Measurements from ENCODE around the gene BET1. TPM values are rescaled to one million over a fixed set of nuclear protein-coding genes. Genes with fewer than 3 reads are reported as not detected.

The BET1 gene
- polyA plus RNA-seq, 1 of the 3 experiments (the other 2 are of a cell fraction), result 20.1 TPM

DNA sequence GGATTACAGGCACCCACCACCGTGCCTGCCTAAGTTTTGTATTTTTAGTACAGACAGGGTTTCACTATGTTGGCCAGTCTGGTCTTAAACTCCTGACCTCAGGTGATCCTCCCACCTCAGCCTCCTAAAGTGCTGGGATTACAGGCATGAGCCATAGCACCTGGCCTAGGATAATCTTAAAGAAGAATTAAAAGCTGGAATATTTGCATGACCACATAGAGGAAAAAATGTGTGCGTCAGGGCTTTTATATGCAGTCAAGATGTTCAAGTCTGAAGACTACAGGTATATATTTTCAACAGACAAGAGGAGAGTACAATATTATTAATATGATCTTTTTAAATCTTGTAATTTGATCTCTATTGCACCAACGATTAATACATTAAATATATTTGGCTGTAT, 43.2 kb downstream of the BET1 start (continued):
- TF ChIP-seq, protein P1, sequence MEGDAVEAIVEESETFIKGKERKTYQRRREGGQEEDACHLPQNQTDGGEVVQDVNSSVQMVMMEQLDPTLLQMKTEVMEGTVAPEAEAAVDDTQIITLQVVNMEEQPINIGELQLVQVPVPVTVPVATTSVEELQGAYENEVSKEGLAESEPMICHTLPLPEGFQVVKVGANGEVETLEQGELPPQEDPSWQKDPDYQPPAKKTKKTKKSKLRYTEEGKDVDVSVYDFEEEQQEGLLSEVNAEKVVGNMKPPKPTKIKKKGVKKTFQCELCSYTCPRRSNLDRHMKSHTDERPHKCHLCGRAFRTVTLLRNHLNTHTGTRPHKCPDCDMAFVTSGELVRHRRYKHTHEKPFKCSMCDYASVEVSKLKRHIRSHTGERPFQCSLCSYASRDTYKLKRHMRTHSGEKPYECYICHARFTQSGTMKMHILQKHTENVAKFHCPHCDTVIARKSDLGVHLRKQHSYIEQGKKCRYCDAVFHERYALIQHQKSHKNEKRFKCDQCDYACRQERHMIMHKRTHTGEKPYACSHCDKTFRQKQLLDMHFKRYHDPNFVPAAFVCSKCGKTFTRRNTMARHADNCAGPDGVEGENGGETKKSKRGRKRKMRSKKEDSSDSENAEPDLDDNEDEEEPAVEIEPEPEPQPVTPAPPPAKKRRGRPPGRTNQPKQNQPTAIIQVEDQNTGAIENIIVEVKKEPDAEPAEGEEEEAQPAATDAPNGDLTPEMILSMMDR (IDR thresholded peaks at IDR 0.05), result no peak
- TF ChIP-seq TEAD4 (IDR thresholded peaks at IDR 0.05; ENCODE audit: borderline replicate concordance, insufficient read depth), result no peak

DNA sequence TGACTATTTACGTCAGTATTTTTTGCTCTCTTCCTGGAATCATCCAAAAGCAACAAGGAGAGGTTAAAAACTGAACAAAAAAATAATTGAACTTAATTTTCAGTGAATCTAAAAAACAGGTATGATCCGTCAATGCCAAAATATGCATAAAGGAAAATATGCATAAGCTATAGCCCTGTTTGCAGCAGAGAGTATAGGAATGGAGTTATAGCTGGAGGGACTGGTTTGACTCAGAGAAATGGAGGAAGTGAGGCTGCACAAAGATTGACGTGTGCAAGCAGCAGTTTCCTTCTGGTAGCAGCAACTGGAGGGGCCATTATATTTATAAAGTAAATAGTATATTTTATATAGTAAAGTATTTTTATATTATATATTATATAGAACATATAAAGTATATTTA, 45.5 kb downstream of the BET1 start:
- H3K4me3 ChIP-seq (ENCODE audit: low read depth in 2 of 2, low read length in 1 of 2), result peak overlapping the region; percentile 2 to 24; a peak in 2 of 4 replicates

DNA sequence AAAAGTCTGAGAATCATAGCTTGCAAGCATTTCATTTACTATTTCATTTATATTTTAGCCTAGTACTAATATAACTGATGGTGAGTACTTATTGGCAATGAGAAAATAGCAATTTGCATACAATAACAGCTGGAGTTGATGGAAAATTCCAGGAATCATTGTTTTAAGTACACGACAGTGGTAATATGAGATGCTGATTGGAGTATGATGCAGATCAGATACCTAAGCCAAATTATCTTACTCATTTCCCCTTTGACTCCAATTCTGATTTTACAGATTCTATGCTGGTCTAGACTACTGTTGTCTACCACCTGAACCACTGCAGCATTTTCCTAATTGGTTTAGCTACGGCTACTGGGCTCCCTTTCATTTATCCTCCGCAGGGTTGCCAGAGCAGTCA, 45.9 kb downstream of the BET1 start:
- Histone ChIP-seq H3K79me2 (ENCODE audit: insufficient read depth) (no peaks in the 10 kb centered on the region), H4K20me1 (ENCODE audit: insufficient read depth) (no peaks in the 10 kb centered on the region), H3K27ac (ENCODE audit: low read depth in 2 of 2, low read length in 1 of 2) (peak overlapping the region; percentile 27 to 80), H3K9ac (no peak overlapping the region; the same call in 1 of the 2 replicates), H3K9me2 (no peaks in the 10 kb centered on the region), H3K4me3 (ENCODE audit: low read depth in 2 of 2, low read length in 1 of 2) (peak overlapping the region; percentile 2 to 24), H3F3A (replicated peaks; ENCODE audit: insufficient read depth) (peaks cover 3% of the 10 kb centered on the region), H3K36me3 (replicated peaks in 1 of 2; ENCODE audit: control insufficient read depth in 1 of 2, insufficient read depth in 2 of 2, low read length in 1 of 2) (no peaks in the 10 kb centered on the region), H3K4me1 (ENCODE audit: control insufficient read depth in 1 of 2, insufficient read depth in 2 of 2, low read depth in 1 of 2, low read length in 1 of 2) (peaks cover 10 to 23% of the 10 kb centered on the region in 2 experiments; a peak in 3 of 4 replicates), H3K27me3 (ENCODE audit: insufficient read depth) (no peaks in the 10 kb centered on the region), H2AFZ (ENCODE audit: low read depth) (peak overlapping the region; percentile 20), H3K9me3 (no peaks in the 10 kb centered on the region), H3K4me2 (peak overlapping the region; percentile 52)
- POLR2A ChIA-PET, result no interaction called here
- 7% methylated on average over 3 of the region's 3 CpGs for WGBS (ENCODE audit: low lambda C conversion rate)
- DNase-seq, result no peak
- CTCF ChIA-PET, result interaction anchor here (0.7 to 2.3 kb wide), 5 partner anchors 9 to 55 kb away, joined by 3 to 6 read pairs (median 3); no protein-coding TSS in a partner anchor
- TF ChIP-seq TEAD4 (IDR thresholded peaks at IDR 0.05; ENCODE audit: borderline replicate concordance, insufficient read depth), result peak; percentile 40; the same call in 1 of the 2 replicates
- TF ChIP-seq TAF1 (IDR thresholded peaks at IDR 0.05; ENCODE audit: borderline replicate concordance, low read depth, low read length), result no peak
- TF ChIP-seq RXRA (IDR thresholded peaks at IDR 0.05; ENCODE audit: borderline replicate concordance, low read depth), result peak; percentile 62; the same call in 1 of the 2 replicates
- TF ChIP-seq FOXM1 (IDR thresholded peaks at IDR 0.05; ENCODE audit: low read depth), result 0 out of 2 replicates have a peak, but pooled peaks have one; percentile 43
- TF ChIP-seq SIN3A (IDR thresholded peaks at IDR 0.05; ENCODE audit: borderline replicate concordance, low read depth, low read length), result 0 out of 2 replicates have a peak, but pooled peaks have one; percentile 9
- TF ChIP-seq, protein P2, sequence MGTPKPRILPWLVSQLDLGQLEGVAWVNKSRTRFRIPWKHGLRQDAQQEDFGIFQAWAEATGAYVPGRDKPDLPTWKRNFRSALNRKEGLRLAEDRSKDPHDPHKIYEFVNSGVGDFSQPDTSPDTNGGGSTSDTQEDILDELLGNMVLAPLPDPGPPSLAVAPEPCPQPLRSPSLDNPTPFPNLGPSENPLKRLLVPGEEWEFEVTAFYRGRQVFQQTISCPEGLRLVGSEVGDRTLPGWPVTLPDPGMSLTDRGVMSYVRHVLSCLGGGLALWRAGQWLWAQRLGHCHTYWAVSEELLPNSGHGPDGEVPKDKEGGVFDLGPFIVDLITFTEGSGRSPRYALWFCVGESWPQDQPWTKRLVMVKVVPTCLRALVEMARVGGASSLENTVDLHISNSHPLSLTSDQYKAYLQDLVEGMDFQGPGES (IDR thresholded peaks at IDR 0.05; ENCODE audit: low read depth, low read length), result no peak
- peak; percentile 51; the same call in 1 of the 2 replicates for TF ChIP-seq FOSL2 (IDR thresholded peaks at IDR 0.05; ENCODE audit: borderline replicate concordance, low read depth)
- TF ChIP-seq, protein P3, sequence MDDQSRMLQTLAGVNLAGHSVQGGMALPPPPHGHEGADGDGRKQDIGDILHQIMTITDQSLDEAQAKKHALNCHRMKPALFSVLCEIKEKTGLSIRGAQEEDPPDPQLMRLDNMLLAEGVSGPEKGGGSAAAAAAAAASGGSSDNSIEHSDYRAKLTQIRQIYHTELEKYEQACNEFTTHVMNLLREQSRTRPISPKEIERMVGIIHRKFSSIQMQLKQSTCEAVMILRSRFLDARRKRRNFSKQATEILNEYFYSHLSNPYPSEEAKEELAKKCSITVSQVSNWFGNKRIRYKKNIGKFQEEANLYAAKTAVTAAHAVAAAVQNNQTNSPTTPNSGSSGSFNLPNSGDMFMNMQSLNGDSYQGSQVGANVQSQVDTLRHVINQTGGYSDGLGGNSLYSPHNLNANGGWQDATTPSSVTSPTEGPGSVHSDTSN (IDR thresholded peaks at IDR 0.05), result peak; percentile 39
- peak; percentile 84 for TF ChIP-seq NFIC (IDR thresholded peaks at IDR 0.05; ENCODE audit: borderline replicate concordance)
- TF ChIP-seq MXI1 (IDR thresholded peaks at IDR 0.05; ENCODE audit: low read depth, low read length), result no peak
- no peak for TF ChIP-seq RAD21 (IDR thresholded peaks at IDR 0.05; ENCODE audit: low read length)
- TF ChIP-seq, protein P1 (IDR thresholded peaks at IDR 0.05), result no peak
- TF ChIP-seq, protein P4, sequence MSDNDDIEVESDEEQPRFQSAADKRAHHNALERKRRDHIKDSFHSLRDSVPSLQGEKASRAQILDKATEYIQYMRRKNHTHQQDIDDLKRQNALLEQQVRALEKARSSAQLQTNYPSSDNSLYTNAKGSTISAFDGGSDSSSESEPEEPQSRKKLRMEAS (IDR thresholded peaks at IDR 0.05; ENCODE audit: low read depth), result no peak
- TF ChIP-seq EP300 (IDR thresholded peaks at IDR 0.05; ENCODE audit: borderline replicate concordance in 1 of 2, low read depth in 1 of 2, low read length in 1 of 2), result peak in 1 of 2 experiments; percentile 89; a peak in 2 of 4 replicates
- TF ChIP-seq JUND (IDR thresholded peaks at IDR 0.05), result peak; percentile 61
- no peak for TF ChIP-seq RCOR1 (IDR thresholded peaks at IDR 0.05; ENCODE audit: low read length)
- TF ChIP-seq TCF12 (IDR thresholded peaks at IDR 0.05), result peak; percentile 71

More for the DNA sequence above, 45.5 kb downstream of the BET1 start:
- TF ChIP-seq RCOR1 (IDR thresholded peaks at IDR 0.05; ENCODE audit: low read length) (no peak), ELF1 (IDR thresholded peaks at IDR 0.05) (no peak), GABPA (IDR thresholded peaks at IDR 0.05; ENCODE audit: low read depth) (no peak), NFIC (IDR thresholded peaks at IDR 0.05; ENCODE audit: borderline replicate concordance) (no peak), FOXM1 (IDR thresholded peaks at IDR 0.05; ENCODE audit: low read depth) (0 out of 2 replicates have a peak, but pooled peaks have one; percentile 9)
- Histone ChIP-seq H3K4me2 (peak overlapping the region; percentile 52), H3K9ac (no peak overlapping the region), H3K4me1 (ENCODE audit: control insufficient read depth in 1 of 2, insufficient read depth in 2 of 2, low read depth in 1 of 2, low read length in 1 of 2) (peaks cover 10 to 19% of the 10 kb centered on the region in 2 experiments; a peak in 3 of 4 replicates), H3K79me2 (ENCODE audit: insufficient read depth) (no peaks in the 10 kb centered on the region), H3K9me2 (no peaks in the 10 kb centered on the region), H3F3A (replicated peaks; ENCODE audit: insufficient read depth) (peaks cover 3% of the 10 kb centered on the region), H3K36me3 (replicated peaks in 1 of 2; ENCODE audit: control insufficient read depth in 1 of 2, insufficient read depth in 2 of 2, low read length in 1 of 2) (no peaks in the 10 kb centered on the region), H3K27ac (ENCODE audit: low read depth in 2 of 2, low read length in 1 of 2) (peak overlapping the region; percentile 27 to 80), H4K20me1 (ENCODE audit: insufficient read depth) (no peaks in the 10 kb centered on the region), H2AFZ (ENCODE audit: low read depth) (peak overlapping the region; percentile 20; the same call in 1 of the 2 replicates), H3K9me3 (no peaks in the 10 kb centered on the region), H3K27me3 (ENCODE audit: insufficient read depth) (no peaks in the 10 kb centered on the region)
- CTCF ChIA-PET, result interaction anchor here (0.7 to 2.3 kb wide), 5 partner anchors 9 to 56 kb away, joined by 3 to 6 read pairs (median 3); no protein-coding TSS in a partner anchor
- DNase-seq, result no peak
- POLR2A ChIA-PET, result no interaction called here
- 30% methylated on average over 3 of the region's 3 CpGs for WGBS (ENCODE audit: low lambda C conversion rate)
